ENCODE results near the gene BNIP3. TPM values are rescaled to one million over a fixed set of nuclear protein-coding genes. Genes with fewer than 3 reads are reported as not detected.

The BNIP3 gene
- total RNA-seq, 1 donor from 2014 or later = 48.9 TPM

- intact Hi-C loops (cut with micrococcal nuclease) = no loop called here
- Mint-ChIP-seq H3K36me3 (ENCODE audit: low read depth) (no peaks in the 10 kb centered on the region), H3K9me3 (no peaks in the 10 kb centered on the region), H3K4me3 (no peak overlapping the region), H3K27me3 (ENCODE audit: insufficient read depth) (peaks cover 32% of the 10 kb centered on the region), H3K4me1 (ENCODE audit: low read depth) (no peaks in the 10 kb centered on the region), H3K27ac (no peak overlapping the region)
- no peak for DNase-seq (ENCODE audit: low spot score)
Observed at GRCh38 chr10:132011445-132011844, 29.7 kb upstream of the BNIP3 start.

- H3K36me3 Mint-ChIP-seq (ENCODE audit: low read depth) = no peaks in the 10 kb centered on the region
- H3K27ac Mint-ChIP-seq = no peak overlapping the region
- no peaks in the 10 kb centered on the region for H3K4me1 Mint-ChIP-seq (ENCODE audit: low read depth)
- DNase-seq (ENCODE audit: low spot score) = no peak
- no peaks in the 10 kb centered on the region for H3K9me3 Mint-ChIP-seq
- intact Hi-C loops (cut with micrococcal nuclease) = no loop called here
- no peak overlapping the region for H3K4me3 Mint-ChIP-seq
- H3K27me3 Mint-ChIP-seq (ENCODE audit: insufficient read depth) = peaks cover 31% of the 10 kb centered on the region
Observed at GRCh38 chr10:132011024-132011423, 29.3 kb upstream of the BNIP3 start.

- H3K4me3 Mint-ChIP-seq = no peak overlapping the region
- no peaks in the 10 kb centered on the region for H3K36me3 Mint-ChIP-seq (ENCODE audit: low read depth)
- peaks cover 31% of the 10 kb centered on the region for H3K27me3 Mint-ChIP-seq (ENCODE audit: insufficient read depth)
- no peaks in the 10 kb centered on the region for H3K4me1 Mint-ChIP-seq (ENCODE audit: low read depth)
- no peak for DNase-seq (ENCODE audit: low spot score)
- H3K27ac Mint-ChIP-seq = no peak overlapping the region
- H3K9me3 Mint-ChIP-seq = peaks cover 5% of the 10 kb centered on the region
- intact Hi-C loops (cut with micrococcal nuclease) = no loop called here
Observed at GRCh38 chr10:132010483-132010882, 28.8 kb upstream of the BNIP3 start.

- intact Hi-C loops (cut with micrococcal nuclease) = no loop called here
- no peaks in the 10 kb centered on the region for H3K4me1 Mint-ChIP-seq (ENCODE audit: low read depth)
- H3K27ac Mint-ChIP-seq = no peak overlapping the region
- H3K36me3 Mint-ChIP-seq (ENCODE audit: low read depth) = no peaks in the 10 kb centered on the region
- peaks cover 31% of the 10 kb centered on the region for H3K27me3 Mint-ChIP-seq (ENCODE audit: insufficient read depth)
- H3K9me3 Mint-ChIP-seq = peaks cover 10% of the 10 kb centered on the region
- no peak overlapping the region for H3K4me3 Mint-ChIP-seq
- DNase-seq (ENCODE audit: low spot score) = no peak
Observed at GRCh38 chr10:132009575-132009974, 27.9 kb upstream of the BNIP3 start.

- no peak overlapping the region for H3K4me3 Mint-ChIP-seq
Observed at GRCh38 chr10:132007681-132008080, 26.0 kb upstream of the BNIP3 start.

GRCh38 chr10:132006966-132007365 lies 25.2 kb upstream of the BNIP3 start:
- Mint-ChIP-seq H3K4me1 (ENCODE audit: low read depth) (no peaks in the 10 kb centered on the region), H3K4me3 (no peak overlapping the region), H3K27me3 (ENCODE audit: insufficient read depth) (peaks cover 28% of the 10 kb centered on the region), H3K36me3 (ENCODE audit: low read depth) (no peaks in the 10 kb centered on the region), H3K27ac (no peak overlapping the region), H3K9me3 (peaks cover 10% of the 10 kb centered on the region)
- no peak for DNase-seq (ENCODE audit: low spot score)
- intact Hi-C loops (cut with micrococcal nuclease) = no loop called here

More at GRCh38 chr10:132007681-132008080, 26.0 kb upstream of the BNIP3 start:
- H3K9me3 Mint-ChIP-seq = peaks cover 10% of the 10 kb centered on the region
- H3K27me3 Mint-ChIP-seq (ENCODE audit: insufficient read depth) = peaks cover 25% of the 10 kb centered on the region
- no peak overlapping the region for H3K27ac Mint-ChIP-seq
- no peaks in the 10 kb centered on the region for H3K36me3 Mint-ChIP-seq (ENCODE audit: low read depth)
- DNase-seq (ENCODE audit: low spot score) = no peak
- no peaks in the 10 kb centered on the region for H3K4me1 Mint-ChIP-seq (ENCODE audit: low read depth)
- intact Hi-C loops (cut with micrococcal nuclease) = no loop called here

GRCh38 chr10:132005147-132005546 lies 23.4 kb upstream of the BNIP3 start:
- intact Hi-C loops (cut with micrococcal nuclease) = no loop called here
- Mint-ChIP-seq H3K36me3 (ENCODE audit: low read depth) (no peaks in the 10 kb centered on the region), H3K9me3 (peaks cover 10% of the 10 kb centered on the region), H3K27me3 (ENCODE audit: insufficient read depth) (peaks cover 20% of the 10 kb centered on the region), H3K27ac (no peak overlapping the region), H3K4me1 (ENCODE audit: low read depth) (no peaks in the 10 kb centered on the region), H3K4me3 (no peak overlapping the region)
- DNase-seq (ENCODE audit: low spot score) = no peak

- Mint-ChIP-seq H3K4me1 (ENCODE audit: low read depth) (no peaks in the 10 kb centered on the region), H3K27me3 (ENCODE audit: insufficient read depth) (peaks cover 14% of the 10 kb centered on the region), H3K36me3 (ENCODE audit: low read depth) (no peaks in the 10 kb centered on the region), H3K27ac (no peak overlapping the region), H3K9me3 (peaks cover 10% of the 10 kb centered on the region), H3K4me3 (no peak overlapping the region)
- intact Hi-C loops (cut with micrococcal nuclease) = no loop called here
- no peak for DNase-seq (ENCODE audit: low spot score)
Observed at GRCh38 chr10:132004052-132004451, 22.3 kb upstream of the BNIP3 start.

- Mint-ChIP-seq H3K36me3 (ENCODE audit: low read depth) (no peaks in the 10 kb centered on the region), H3K9me3 (peaks cover 10% of the 10 kb centered on the region), H3K27me3 (ENCODE audit: insufficient read depth) (peaks cover 10% of the 10 kb centered on the region), H3K27ac (no peak overlapping the region), H3K4me1 (ENCODE audit: low read depth) (no peaks in the 10 kb centered on the region), H3K4me3 (no peak overlapping the region)
- DNase-seq (ENCODE audit: low spot score) = no peak
- intact Hi-C loops (cut with micrococcal nuclease) = no loop called here
Observed at GRCh38 chr10:132003282-132003924, 21.7 kb upstream of the BNIP3 start.

GRCh38 chr10:132002004-132002403 lies 20.3 kb upstream of the BNIP3 start:
- peaks cover 13% of the 10 kb centered on the region for H3K27me3 Mint-ChIP-seq (ENCODE audit: insufficient read depth)

GRCh38 chr10:132001238-132001972 lies 19.7 kb upstream of the BNIP3 start:
- Mint-ChIP-seq H3K27ac (no peak overlapping the region), H3K4me3 (no peak overlapping the region), H3K4me1 (ENCODE audit: low read depth) (no peaks in the 10 kb centered on the region), H3K9me3 (peaks cover 10% of the 10 kb centered on the region), H3K36me3 (ENCODE audit: low read depth) (no peaks in the 10 kb centered on the region), H3K27me3 (ENCODE audit: insufficient read depth) (peaks cover 13% of the 10 kb centered on the region)
- no peak for DNase-seq (ENCODE audit: low spot score)
- intact Hi-C loops (cut with micrococcal nuclease) = no loop called here

More at GRCh38 chr10:132002004-132002403, 20.3 kb upstream of the BNIP3 start:
- Mint-ChIP-seq H3K36me3 (ENCODE audit: low read depth) (no peaks in the 10 kb centered on the region), H3K4me3 (no peak overlapping the region), H3K27ac (no peak overlapping the region), H3K4me1 (ENCODE audit: low read depth) (no peaks in the 10 kb centered on the region), H3K9me3 (peaks cover 10% of the 10 kb centered on the region)
- intact Hi-C loops (cut with micrococcal nuclease) = no loop called here
- no peak for DNase-seq (ENCODE audit: low spot score)

GRCh38 chr10:131998845-131999681 lies 17.3 kb upstream of the BNIP3 start:
- Mint-ChIP-seq H3K9me3 (no peaks in the 10 kb centered on the region), H3K4me3 (no peak overlapping the region), H3K36me3 (ENCODE audit: low read depth) (no peaks in the 10 kb centered on the region), H3K4me1 (ENCODE audit: low read depth) (no peaks in the 10 kb centered on the region), H3K27me3 (ENCODE audit: insufficient read depth) (peaks cover 13% of the 10 kb centered on the region), H3K27ac (no peak overlapping the region)
- intact Hi-C loops (cut with micrococcal nuclease) = no loop called here
- DNase-seq (ENCODE audit: low spot score) = no peak

Data from activated T-helper 1 cell treated with anti-CD3 and anti-CD28 coated beads, Interleukin-12 subunit alpha, Interleukin-12 subunit beta, Interleukin-2, Interleukin-4 antibody, amounts not matched to agents 30 ng/mL and 10 ng/mL and 1 ng/mL, durations not matched to agents 14 hours and 24 hours and 36 hours (primary cell).